Stimulated activated CD4-positive, alpha-beta T cell treated with anti-CD3 and anti-CD28 coated beads, TNF-alpha, amount 100 ng/mL, for 4 hours (primary cell): ENCODE measurements around the gene SPACDR.

Source experiments
- DNase-seq, 3 experiments: peaks; one replicate each; pipeline ENCODE4 v3.0.0-alpha.2; 2020; ENCODE audit warnings: low read depth in 3 of 3

SPACDR gene

DNA sequence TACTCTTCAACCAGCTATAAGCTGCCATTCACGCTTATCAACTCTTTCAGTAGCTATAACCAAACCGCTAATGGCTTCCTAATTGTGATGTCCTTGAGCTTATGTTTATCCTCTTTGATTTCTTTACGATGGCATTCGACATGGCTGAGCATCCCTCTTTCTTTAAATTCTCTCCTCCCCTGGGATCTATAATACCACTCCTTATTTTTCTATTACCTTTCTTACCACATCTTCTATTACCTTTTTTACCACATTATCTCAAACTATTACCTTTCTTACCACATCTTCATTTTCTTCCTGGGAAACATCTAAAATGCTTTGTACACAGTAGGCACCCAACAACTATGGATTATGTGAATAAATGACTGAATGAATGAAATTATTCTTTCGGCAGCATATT lies 48.6 kb downstream of the SPACDR start:
- DNase-seq = no peak

DNA sequence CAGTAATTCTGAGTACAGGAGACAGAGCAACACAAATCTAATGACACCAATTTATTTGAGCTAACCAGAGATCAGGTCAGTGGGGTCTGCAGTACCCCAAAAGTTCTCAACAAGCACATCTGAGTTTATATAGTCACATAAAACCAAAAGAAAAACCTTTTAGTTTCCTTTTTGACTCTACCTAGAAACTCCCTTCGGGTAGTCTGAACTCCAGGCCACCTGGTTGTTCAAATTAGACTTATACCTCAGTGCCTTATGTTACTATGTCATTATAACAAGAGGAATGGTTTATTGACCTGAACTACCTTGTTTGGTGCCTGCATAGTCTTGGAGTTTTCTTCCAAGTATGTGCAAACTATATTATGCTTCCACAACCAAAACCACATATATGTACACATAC lies 50.2 kb downstream of the SPACDR start:
- no peak for DNase-seq

DNA sequence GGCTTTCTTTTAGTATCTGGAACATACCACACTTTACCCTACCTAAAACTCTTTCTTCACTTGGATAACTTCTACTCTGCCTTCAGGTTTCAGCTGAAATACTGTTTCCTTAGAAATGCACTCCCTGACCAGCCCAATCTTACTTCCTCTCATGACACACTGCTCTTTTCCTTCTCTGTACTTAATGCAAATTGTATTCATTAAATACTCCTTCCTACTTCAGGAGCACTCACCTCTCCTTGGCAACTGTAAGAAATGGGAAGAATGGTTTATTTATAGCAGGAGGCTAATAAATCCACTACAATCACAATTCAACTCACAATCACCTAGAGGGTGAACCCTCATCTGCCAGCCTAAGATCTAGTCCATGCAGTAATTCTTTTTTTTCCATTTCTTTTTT lies 50.7 kb downstream of the SPACDR start:
- DNase-seq = no peak

DNA sequence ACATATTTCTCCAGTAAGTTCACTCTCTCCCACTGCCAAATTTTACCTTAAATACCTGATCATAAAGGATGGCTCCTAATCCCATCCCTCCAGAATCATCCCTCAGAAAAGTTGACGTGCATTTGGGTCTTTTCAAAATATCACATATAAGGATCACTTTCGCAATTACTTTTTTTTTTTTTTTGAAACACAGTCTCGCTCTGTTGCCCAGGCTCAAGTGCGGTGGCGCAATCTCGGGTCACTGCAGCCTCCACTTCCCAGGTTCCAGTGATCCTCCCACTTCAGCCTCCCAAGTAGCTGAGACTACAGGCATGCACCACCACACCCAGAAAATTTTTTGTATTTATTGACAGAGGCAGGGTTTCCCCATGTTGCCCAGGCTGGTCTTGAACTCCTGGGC lies 53.0 kb downstream of the SPACDR start:
- DNase-seq = no peak

DNA sequence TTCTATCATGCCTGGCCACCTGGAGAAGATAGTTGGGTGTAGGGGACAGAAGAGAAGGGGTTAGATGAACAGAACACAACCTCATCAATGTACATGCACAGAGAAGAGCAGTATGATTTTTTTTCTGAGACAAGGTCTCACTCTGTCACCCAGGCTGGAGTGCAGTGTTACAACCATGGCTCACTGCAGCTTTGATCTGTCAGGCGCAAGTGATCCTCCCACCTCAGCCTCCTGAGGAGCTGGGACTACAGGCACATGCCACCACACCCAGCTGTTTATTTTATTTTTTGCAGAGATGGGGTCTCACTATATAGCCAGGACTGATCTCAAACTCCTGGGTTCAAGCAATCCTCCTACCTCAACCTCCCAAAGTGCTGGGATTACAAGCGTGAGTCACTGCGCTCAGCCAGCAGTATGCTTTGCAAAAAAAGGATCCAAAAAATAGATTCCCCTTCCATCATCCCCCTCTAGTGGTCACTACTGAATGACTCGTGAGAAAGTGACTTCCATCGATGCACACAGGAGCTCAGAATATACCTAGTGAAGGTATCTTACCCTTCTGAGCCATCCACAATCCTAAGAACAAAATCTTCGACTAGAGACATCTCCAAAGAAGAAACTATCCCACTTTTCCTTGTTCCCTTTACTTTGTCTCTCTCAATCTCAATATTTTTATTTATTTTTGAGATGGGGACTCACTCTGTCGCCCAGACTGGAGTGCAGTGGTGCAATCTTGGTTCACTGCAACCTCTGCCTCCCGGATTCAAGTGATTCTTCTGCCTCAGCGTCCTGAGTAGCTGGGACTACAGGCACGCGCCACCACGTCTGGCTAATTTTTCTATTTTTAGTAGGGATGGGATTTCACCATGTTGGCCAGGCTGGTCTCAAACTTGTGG lies 56.5 kb downstream of the SPACDR start:
- DNase-seq = peak in 1 of 3 experiments; percentile 32

DNA sequence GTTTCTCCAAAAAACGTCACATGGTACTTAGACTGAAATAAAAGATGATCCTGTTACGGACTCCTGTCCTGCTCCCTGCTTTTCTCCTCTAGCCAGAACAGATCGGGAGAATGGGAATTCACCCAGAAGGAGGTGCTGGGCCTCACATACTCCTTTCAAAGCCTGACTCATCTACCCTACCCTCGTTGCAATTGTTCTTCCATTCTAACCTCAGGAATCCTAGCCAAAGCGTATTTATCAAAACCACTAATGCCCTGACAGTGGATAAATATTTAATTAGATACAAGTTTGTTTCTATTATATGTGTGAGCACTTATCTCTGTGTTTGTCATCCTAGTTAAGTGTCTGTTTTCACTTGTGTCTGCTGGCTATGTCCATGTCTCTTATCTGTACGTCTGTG lies 57.3 kb downstream of the SPACDR start:
- DNase-seq = no peak
